ENCODE measurements around the gene ADCY9.

The ADCY9 gene

GRCh38 chr16:4062212-4062802 lies 53.9 kb downstream of the ADCY9 start:
- ATAC-seq (ENCODE audit: low read depth) (no peak), DNase-seq (ENCODE audit: low spot score) (no peak)
- TF ChIP-seq, protein P1, sequence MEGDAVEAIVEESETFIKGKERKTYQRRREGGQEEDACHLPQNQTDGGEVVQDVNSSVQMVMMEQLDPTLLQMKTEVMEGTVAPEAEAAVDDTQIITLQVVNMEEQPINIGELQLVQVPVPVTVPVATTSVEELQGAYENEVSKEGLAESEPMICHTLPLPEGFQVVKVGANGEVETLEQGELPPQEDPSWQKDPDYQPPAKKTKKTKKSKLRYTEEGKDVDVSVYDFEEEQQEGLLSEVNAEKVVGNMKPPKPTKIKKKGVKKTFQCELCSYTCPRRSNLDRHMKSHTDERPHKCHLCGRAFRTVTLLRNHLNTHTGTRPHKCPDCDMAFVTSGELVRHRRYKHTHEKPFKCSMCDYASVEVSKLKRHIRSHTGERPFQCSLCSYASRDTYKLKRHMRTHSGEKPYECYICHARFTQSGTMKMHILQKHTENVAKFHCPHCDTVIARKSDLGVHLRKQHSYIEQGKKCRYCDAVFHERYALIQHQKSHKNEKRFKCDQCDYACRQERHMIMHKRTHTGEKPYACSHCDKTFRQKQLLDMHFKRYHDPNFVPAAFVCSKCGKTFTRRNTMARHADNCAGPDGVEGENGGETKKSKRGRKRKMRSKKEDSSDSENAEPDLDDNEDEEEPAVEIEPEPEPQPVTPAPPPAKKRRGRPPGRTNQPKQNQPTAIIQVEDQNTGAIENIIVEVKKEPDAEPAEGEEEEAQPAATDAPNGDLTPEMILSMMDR (IDR thresholded peaks at IDR 0.05; ENCODE audit: poor library complexity, severe bottlenecking): no peak
- H3K27ac ChIP-seq (ENCODE audit: poor library complexity, severe bottlenecking): no peak overlapping the region
- no peak overlapping the region for H3K4me3 ChIP-seq (ENCODE audit: severe bottlenecking)
- no peaks in the 10 kb centered on the region for H3K4me1 ChIP-seq (ENCODE audit: insufficient read depth, poor library complexity, severe bottlenecking)
- H3K36me3 ChIP-seq (ENCODE audit: low read depth): no peaks in the 10 kb centered on the region
- peaks cover 16% of the 10 kb centered on the region for H3K9me3 ChIP-seq (ENCODE audit: severe bottlenecking)
- H3K27me3 ChIP-seq (ENCODE audit: insufficient read depth, poor library complexity, severe bottlenecking): no peaks in the 10 kb centered on the region

GRCh38 chr16:4060823-4061222 lies 55.4 kb downstream of the ADCY9 start:
- DNase-seq (ENCODE audit: low spot score) (no peak), ATAC-seq (ENCODE audit: low read depth) (no peak)
- TF ChIP-seq, protein P1 (IDR thresholded peaks at IDR 0.05; ENCODE audit: poor library complexity, severe bottlenecking): no peak
- H3K4me1 ChIP-seq (ENCODE audit: insufficient read depth, poor library complexity, severe bottlenecking): no peaks in the 10 kb centered on the region
- H3K27me3 ChIP-seq (ENCODE audit: insufficient read depth, poor library complexity, severe bottlenecking): no peaks in the 10 kb centered on the region
- H3K4me3 ChIP-seq (ENCODE audit: severe bottlenecking): no peak overlapping the region
- H3K9me3 ChIP-seq (ENCODE audit: severe bottlenecking): peaks cover 16% of the 10 kb centered on the region
- H3K27ac ChIP-seq (ENCODE audit: poor library complexity, severe bottlenecking): no peak overlapping the region
- H3K36me3 ChIP-seq (ENCODE audit: low read depth): no peaks in the 10 kb centered on the region

DNA sequence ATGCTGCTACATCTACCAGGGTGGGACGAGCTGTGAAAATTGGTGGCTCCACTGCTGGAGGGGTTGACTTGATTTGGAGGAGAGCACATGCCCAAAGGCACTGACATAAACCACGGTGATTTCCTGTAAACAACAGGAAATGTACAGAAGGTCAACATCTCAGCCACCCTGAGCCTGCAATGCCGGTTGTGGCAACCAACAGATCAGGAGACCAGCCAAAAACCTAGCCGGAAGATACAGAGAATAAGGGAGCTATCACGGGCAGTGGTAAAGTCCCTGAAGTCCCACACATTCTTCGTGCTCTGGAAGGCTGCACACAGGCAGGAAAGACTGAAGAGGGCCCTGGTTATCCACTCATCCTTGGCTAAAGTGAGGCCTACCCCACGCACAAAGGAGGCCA lies 56.2 kb downstream of the ADCY9 start:
- Histone ChIP-seq H3K9me3 (ENCODE audit: severe bottlenecking) (peaks cover 16% of the 10 kb centered on the region), H3K36me3 (ENCODE audit: low read depth) (no peaks in the 10 kb centered on the region), H3K27ac (ENCODE audit: poor library complexity, severe bottlenecking) (no peak overlapping the region), H3K4me3 (ENCODE audit: severe bottlenecking) (no peak overlapping the region), H3K27me3 (ENCODE audit: insufficient read depth, poor library complexity, severe bottlenecking) (no peaks in the 10 kb centered on the region), H3K4me1 (ENCODE audit: insufficient read depth, poor library complexity, severe bottlenecking) (no peaks in the 10 kb centered on the region)
- TF ChIP-seq, protein P1 (IDR thresholded peaks at IDR 0.05; ENCODE audit: poor library complexity, severe bottlenecking): no peak
- DNase-seq (ENCODE audit: low spot score) (peak; percentile 3), ATAC-seq (ENCODE audit: low read depth) (no peak)

DNA sequence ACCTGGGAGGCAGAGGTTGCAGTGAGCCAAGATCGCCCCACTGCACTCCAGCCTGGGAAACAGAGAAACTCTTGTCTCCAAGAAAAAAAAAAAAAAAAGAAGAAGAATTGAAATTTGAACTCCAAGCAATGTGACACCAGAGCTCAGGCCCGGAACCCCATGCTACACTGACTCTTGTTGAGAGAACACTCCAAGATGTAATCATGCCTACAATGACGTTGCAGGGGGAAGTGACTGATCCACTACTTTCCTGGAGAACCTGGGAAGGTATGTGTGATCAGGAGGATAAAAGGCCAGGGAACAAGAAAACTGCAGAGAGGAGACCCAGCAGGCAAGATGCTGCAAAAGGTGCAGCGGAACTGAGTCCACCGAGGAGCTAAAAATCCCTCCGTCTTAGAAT lies 57.9 kb downstream of the ADCY9 start:
- Histone ChIP-seq H3K36me3 (ENCODE audit: low read depth) (no peaks in the 10 kb centered on the region), H3K4me3 (ENCODE audit: severe bottlenecking) (no peak overlapping the region), H3K27me3 (ENCODE audit: insufficient read depth, poor library complexity, severe bottlenecking) (no peaks in the 10 kb centered on the region), H3K4me1 (ENCODE audit: insufficient read depth, poor library complexity, severe bottlenecking) (peaks cover 15% of the 10 kb centered on the region), H3K9me3 (ENCODE audit: severe bottlenecking) (peaks cover 16% of the 10 kb centered on the region), H3K27ac (ENCODE audit: poor library complexity, severe bottlenecking) (no peak overlapping the region)
- no peak for ATAC-seq (ENCODE audit: low read depth)
- TF ChIP-seq, protein P1 (IDR thresholded peaks at IDR 0.05; ENCODE audit: poor library complexity, severe bottlenecking): no peak
- no peak for DNase-seq (ENCODE audit: low spot score)

DNA sequence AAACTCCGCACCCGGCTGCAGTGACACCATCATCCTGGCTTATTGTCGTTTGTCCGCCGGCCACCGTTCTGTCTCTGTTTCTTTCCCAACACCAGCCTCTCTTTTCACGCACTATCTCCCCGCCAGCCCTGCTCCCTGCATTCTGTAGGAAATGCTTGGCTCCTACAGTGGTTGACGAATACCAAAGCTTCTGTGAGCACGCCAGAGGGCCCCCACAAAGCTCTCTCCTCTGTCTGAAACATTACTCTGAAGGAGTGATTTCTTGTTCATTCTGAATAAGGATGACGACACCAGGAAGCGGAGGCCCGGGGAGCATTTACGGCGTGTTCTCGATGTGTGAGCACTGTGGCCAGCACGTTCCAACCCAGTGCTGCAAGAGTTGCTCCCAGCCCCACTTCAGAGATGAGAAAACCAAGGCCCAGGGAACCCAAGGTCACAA lies 58.8 kb downstream of the ADCY9 start:
- Histone ChIP-seq H3K27ac (ENCODE audit: poor library complexity, severe bottlenecking) (no peak overlapping the region), H3K4me3 (ENCODE audit: severe bottlenecking) (no peak overlapping the region), H3K4me1 (ENCODE audit: insufficient read depth, poor library complexity, severe bottlenecking) (peaks cover 24% of the 10 kb centered on the region), H3K27me3 (ENCODE audit: insufficient read depth, poor library complexity, severe bottlenecking) (no peaks in the 10 kb centered on the region), H3K36me3 (ENCODE audit: low read depth) (no peaks in the 10 kb centered on the region), H3K9me3 (ENCODE audit: severe bottlenecking) (peaks cover 12% of the 10 kb centered on the region)
- TF ChIP-seq, protein P1 (IDR thresholded peaks at IDR 0.05; ENCODE audit: poor library complexity, severe bottlenecking): no peak
- DNase-seq (ENCODE audit: low spot score) (no peak), ATAC-seq (ENCODE audit: low read depth) (no peak)
